ENCODE data around the gene ILF2. TPM values are rescaled to one million over a fixed set of nuclear protein-coding genes. Genes with fewer than 3 reads are reported as not detected.

Gene ILF2
- total and polyA plus RNA-seq, 2 of the 13 experiments (the other 11 are each of a cell fraction or from before 2014, with no cell fraction given) = 292 to 366 TPM

DNA sequence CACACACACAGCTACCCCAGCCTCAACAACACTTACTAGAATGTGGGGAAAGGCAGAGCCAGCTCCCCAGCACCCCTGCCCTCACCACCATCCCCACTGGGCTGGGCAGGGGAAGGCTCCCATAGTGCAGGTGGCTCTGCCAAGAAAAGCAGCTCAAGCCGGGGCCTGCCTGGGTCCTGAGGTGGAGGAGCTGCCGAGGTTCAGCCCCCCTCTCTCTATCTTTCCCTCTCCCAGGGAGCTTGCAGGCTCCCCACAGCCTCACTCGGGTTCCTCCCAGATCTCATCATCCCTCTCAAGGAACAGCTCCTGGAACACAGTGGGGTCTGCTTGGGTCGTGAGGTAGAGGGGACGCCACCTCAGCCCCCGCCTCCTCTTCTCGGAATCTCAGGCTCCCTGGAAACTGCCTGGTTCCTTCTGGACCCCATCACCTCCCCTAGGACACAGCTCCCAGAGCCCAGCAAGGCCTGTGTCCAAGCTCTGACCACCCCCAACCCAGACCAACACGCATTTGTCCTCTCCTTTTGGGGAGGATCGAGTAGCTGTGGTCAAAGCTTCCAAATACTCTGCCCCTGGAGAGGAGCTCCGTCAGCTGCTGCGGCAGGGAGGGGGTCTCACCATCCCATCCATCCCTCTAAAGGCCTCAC lies 58.6 kb downstream of the ILF2 start:
- Histone ChIP-seq H3K4me2 (ENCODE audit: low read depth, low read length) (peak overlapping the region; percentile 84), H3K27ac (ENCODE audit: extremely low read length, insufficient read depth, low read length) (peak overlapping the region; percentile 66), H4K20me1 (ENCODE audit: insufficient read depth, low read length) (no peaks in the 10 kb centered on the region), H3K79me2 (ENCODE audit: insufficient read depth, low read length) (peaks cover 13% of the 10 kb centered on the region), H3K36me3 (replicated peaks in 1 of 2; ENCODE audit: control insufficient read depth in 1 of 2, insufficient read depth in 2 of 2, low read length in 2 of 2) (no peaks in the 10 kb centered on the region), H3K27me3 (ENCODE audit: control insufficient read depth in 1 of 2, insufficient read depth in 2 of 2, low read length in 2 of 2) (no peaks in the 10 kb centered on the region; a peak in 1 of 5 replicates), H3K9ac (ENCODE audit: insufficient read depth, low read depth, low read length) (peak overlapping the region; percentile 80), H2AFZ (ENCODE audit: low read length) (no peak overlapping the region), H3K4me1 (ENCODE audit: insufficient read depth, low read length) (peaks cover 91% of the 10 kb centered on the region), H3K9me3 (ENCODE audit: low read length) (no peaks in the 10 kb centered on the region), H3K4me3 (replicated peaks in 1 of 3; ENCODE audit: insufficient read depth in 1 of 3, low read depth in 2 of 3, low read length in 3 of 3) (peak overlapping the region; percentile 60 to 76 (median 71))
- FAIRE-seq (no peak), ATAC-seq (peak; percentile 0; the same call in 1 of the 3 replicates), DNase-seq (ENCODE audit: low spot score) (no peak)
- in situ Hi-C loops (cut with HindIII; ENCODE audit: extremely low pct_ligation_motif_present, low pct_unique_long_range_greater_than_20kb) = no loop called here
- BruUV-seq (replicated peaks) = no TSS peak
- CTCF ChIA-PET (ENCODE audit: low intra/inter-chr PET ratio, low total read pairs) = no interaction called here
- POLR2A ChIA-PET = interaction anchor here (1.0 to 12.2 kb wide), 15 partner anchors 9 to 163 kb away, joined by 3 to 390 read pairs (median 4); partner anchors contain the start of genes CHTOP, S100A1, S100A13 and SLC27A3
- 3% methylated on average over 9 of the region's 11 CpGs for WGBS (ENCODE audit: low lambda C conversion rate)
- intact Hi-C loops (cut with micrococcal nuclease; ENCODE audit: unreplicated experiment) = no loop called here
- TF ChIP-seq ELF1 (CRISPR knock-in tag; IDR thresholded peaks at IDR 0.05) (no peak), ZNF781 (CRISPR knock-in tag; IDR thresholded peaks at IDR 0.05; ENCODE audit: borderline replicate concordance, not compliant biosample characterization) (no peak), KLF9 (CRISPR knock-in tag; IDR thresholded peaks at IDR 0.05; ENCODE audit: low read depth) (no peak), ZNF644 (CRISPR knock-in tag; IDR thresholded peaks at IDR 0.05; ENCODE audit: low read depth) (no peak), ZNF431 (CRISPR knock-in tag; IDR thresholded peaks at IDR 0.05; ENCODE audit: borderline replicate concordance, low read depth) (no peak), ZNF205 (CRISPR knock-in tag; IDR thresholded peaks at IDR 0.05) (no peak), ZKSCAN5 (CRISPR knock-in tag; IDR thresholded peaks at IDR 0.05) (no peak), ZNF441 (CRISPR knock-in tag; IDR thresholded peaks at IDR 0.05; ENCODE audit: borderline replicate concordance) (no peak), TCF7L2 (IDR thresholded peaks at IDR 0.05; ENCODE audit: low read depth, low read length) (no peak)
- TF ChIP-seq, protein P1, sequence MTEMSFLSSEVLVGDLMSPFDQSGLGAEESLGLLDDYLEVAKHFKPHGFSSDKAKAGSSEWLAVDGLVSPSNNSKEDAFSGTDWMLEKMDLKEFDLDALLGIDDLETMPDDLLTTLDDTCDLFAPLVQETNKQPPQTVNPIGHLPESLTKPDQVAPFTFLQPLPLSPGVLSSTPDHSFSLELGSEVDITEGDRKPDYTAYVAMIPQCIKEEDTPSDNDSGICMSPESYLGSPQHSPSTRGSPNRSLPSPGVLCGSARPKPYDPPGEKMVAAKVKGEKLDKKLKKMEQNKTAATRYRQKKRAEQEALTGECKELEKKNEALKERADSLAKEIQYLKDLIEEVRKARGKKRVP (CRISPR knock-in tag; IDR thresholded peaks at IDR 0.05) = no peak
- TF ChIP-seq, protein P2, sequence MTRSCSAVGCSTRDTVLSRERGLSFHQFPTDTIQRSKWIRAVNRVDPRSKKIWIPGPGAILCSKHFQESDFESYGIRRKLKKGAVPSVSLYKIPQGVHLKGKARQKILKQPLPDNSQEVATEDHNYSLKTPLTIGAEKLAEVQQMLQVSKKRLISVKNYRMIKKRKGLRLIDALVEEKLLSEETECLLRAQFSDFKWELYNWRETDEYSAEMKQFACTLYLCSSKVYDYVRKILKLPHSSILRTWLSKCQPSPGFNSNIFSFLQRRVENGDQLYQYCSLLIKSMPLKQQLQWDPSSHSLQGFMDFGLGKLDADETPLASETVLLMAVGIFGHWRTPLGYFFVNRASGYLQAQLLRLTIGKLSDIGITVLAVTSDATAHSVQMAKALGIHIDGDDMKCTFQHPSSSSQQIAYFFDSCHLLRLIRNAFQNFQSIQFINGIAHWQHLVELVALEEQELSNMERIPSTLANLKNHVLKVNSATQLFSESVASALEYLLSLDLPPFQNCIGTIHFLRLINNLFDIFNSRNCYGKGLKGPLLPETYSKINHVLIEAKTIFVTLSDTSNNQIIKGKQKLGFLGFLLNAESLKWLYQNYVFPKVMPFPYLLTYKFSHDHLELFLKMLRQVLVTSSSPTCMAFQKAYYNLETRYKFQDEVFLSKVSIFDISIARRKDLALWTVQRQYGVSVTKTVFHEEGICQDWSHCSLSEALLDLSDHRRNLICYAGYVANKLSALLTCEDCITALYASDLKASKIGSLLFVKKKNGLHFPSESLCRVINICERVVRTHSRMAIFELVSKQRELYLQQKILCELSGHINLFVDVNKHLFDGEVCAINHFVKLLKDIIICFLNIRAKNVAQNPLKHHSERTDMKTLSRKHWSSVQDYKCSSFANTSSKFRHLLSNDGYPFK (CRISPR knock-in tag; IDR thresholded peaks at IDR 0.05; ENCODE audit: borderline replicate concordance) = no peak
- TF ChIP-seq, protein P3, sequence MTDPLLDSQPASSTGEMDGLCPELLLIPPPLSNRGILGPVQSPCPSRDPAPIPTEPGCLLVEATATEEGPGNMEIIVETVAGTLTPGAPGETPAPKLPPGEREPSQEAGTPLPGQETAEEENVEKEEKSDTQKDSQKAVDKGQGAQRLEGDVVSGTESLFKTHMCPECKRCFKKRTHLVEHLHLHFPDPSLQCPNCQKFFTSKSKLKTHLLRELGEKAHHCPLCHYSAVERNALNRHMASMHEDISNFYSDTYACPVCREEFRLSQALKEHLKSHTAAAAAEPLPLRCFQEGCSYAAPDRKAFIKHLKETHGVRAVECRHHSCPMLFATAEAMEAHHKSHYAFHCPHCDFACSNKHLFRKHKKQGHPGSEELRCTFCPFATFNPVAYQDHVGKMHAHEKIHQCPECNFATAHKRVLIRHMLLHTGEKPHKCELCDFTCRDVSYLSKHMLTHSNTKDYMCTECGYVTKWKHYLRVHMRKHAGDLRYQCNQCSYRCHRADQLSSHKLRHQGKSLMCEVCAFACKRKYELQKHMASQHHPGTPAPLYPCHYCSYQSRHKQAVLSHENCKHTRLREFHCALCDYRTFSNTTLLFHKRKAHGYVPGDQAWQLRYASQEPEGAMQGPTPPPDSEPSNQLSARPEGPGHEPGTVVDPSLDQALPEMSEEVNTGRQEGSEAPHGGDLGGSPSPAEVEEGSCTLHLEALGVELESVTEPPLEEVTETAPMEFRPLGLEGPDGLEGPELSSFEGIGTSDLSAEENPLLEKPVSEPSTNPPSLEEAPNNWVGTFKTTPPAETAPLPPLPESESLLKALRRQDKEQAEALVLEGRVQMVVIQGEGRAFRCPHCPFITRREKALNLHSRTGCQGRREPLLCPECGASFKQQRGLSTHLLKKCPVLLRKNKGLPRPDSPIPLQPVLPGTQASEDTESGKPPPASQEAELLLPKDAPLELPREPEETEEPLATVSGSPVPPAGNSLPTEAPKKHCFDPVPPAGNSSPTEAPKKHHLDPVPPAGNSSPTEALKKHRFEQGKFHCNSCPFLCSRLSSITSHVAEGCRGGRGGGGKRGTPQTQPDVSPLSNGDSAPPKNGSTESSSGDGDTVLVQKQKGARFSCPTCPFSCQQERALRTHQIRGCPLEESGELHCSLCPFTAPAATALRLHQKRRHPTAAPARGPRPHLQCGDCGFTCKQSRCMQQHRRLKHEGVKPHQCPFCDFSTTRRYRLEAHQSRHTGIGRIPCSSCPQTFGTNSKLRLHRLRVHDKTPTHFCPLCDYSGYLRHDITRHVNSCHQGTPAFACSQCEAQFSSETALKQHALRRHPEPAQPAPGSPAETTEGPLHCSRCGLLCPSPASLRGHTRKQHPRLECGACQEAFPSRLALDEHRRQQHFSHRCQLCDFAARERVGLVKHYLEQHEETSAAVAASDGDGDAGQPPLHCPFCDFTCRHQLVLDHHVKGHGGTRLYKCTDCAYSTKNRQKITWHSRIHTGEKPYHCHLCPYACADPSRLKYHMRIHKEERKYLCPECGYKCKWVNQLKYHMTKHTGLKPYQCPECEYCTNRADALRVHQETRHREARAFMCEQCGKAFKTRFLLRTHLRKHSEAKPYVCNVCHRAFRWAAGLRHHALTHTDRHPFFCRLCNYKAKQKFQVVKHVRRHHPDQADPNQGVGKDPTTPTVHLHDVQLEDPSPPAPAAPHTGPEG (CRISPR knock-in tag; IDR thresholded peaks at IDR 0.05) = no peak
